A549 (cell line): ENCODE data around the gene KRT33B. TPM values are rescaled to one million over a fixed set of nuclear protein-coding genes. Genes with fewer than 3 reads are reported as not detected.
A peak's percentile ranks its signal among the peaks of the same experiment; 100 is the strongest.

ENCODE experiments used
- ATAC-seq, 2 experiments: fragments of 200-7000 bp in 1 of 2; fragments of >200 bp in 1 of 2; cut with Nextera tagmentation in 1 of 2; cut with Tn5 transposase in 1 of 2; 3 replicates each; pipeline versions ENCODE4 v1.8.0 to v1.9.1; 2018 to 2020; ENCODE audit warnings: mild to moderate bottlenecking in 1 of 2, moderate library complexity in 1 of 2
- CTCF ChIA-PET: fragments of 300-600 bp; sonication (Branson Sonifier 250); formaldehyde crosslinking; extraction: SDS; loops from one replicate; lab custom pipeline; 2021; ENCODE audit warnings: antibody characterized with exemption, inconsistent platforms; lab: Yijun Ruan, JAX
- POLR2A ChIA-PET: fragments of 350-600 bp; formaldehyde crosslinking; extraction: SDS; loops from one replicate; lab custom pipeline; 2021; ENCODE audit warnings: antibody characterized with exemption, inconsistent platforms; lab: Yijun Ruan, JAX
- DNase-seq, 2 experiments: peaks; one replicate each; pipeline versions ENCODE4 v3.0.0 to v3.0.0-alpha.2; 2011 to 2016; ENCODE audit warnings: low read depth in 1 of 2, low spot score in 1 of 2
- FAIRE-seq: peaks from 2 replicates; lab custom pipeline; 2011; peaks lifted over from hg19 to GRCh38; lab: Jason Lieb, UNC
- H3K27ac ChIP-seq, 2 experiments: fragments of >200 bp; sonication (Bioruptor Twin); formaldehyde crosslinking; 3 replicates each; pipeline ENCODE4 v1.5.1; 2016 to 2017
- H3K4me1 ChIP-seq: fragments of >200 bp; sonication (Bioruptor Twin); formaldehyde crosslinking; 3 replicates; pipeline ENCODE4 v1.6.1; 2016
- H3K4me2 ChIP-seq: fragments of >200 bp; sonication (Bioruptor Twin); formaldehyde crosslinking; 3 replicates; pipeline ENCODE4 v1.6.1; 2016
- H3K4me3 ChIP-seq: fragments of >200 bp; sonication (Bioruptor Twin); formaldehyde crosslinking; 3 replicates; pipeline ENCODE4 v1.5.1; 2016
- H3K9me3 ChIP-seq: fragments of >200 bp; sonication (Bioruptor Twin); formaldehyde crosslinking; 3 replicates; pipeline ENCODE4 v1.6.1; 2016
- CBX8 ChIP-seq: fragments of 200-600 bp; sonication (generic); IDR thresholded peaks from 2 replicates; pipeline ENCODE4 v1.6.1; 2016
- CHD4 ChIP-seq: fragments of 200-600 bp; sonication (generic); IDR thresholded peaks from 2 replicates; pipeline ENCODE4 v1.6.1; 2016; ENCODE audit warnings: antibody characterized with exemption, mild to moderate bottlenecking, borderline replicate concordance
- CTCF ChIP-seq: fragments of >200 bp; sonication (Bioruptor Twin); formaldehyde crosslinking; IDR thresholded peaks from 3 replicates; pipeline ENCODE4 v1.5.1; 2016
- EHMT2 ChIP-seq: fragments of 200-600 bp; sonication (generic); IDR thresholded peaks from 2 replicates; pipeline ENCODE4 v1.6.1; 2016; ENCODE audit warnings: antibody characterized with exemption, low read depth, mild to moderate bottlenecking, moderate library complexity
- EP300 ChIP-seq, 2 experiments: fragments of >200 bp; sonication (Bioruptor Twin); formaldehyde crosslinking; IDR thresholded peaks; 2 replicates in 1 of 2; 3 replicates in 1 of 2; pipeline ENCODE4 v1.6.1; 2016 to 2017
- FOSL2 ChIP-seq, 2 experiments: fragments of 450-650 bp in 1 of 2; fragments of >200 bp in 1 of 2; sonication (Bioruptor Twin) in 1 of 2; formaldehyde crosslinking; IDR thresholded peaks; 2 replicates each; pipeline versions ENCODE4 v1.5.0 to v1.6.1; 2016 to 2020; ENCODE audit warnings: mild to moderate bottlenecking in 1 of 2, moderate library complexity in 1 of 2
- HMGXB4 ChIP-seq: fragments of 250-450 bp; sonication (Bioruptor Pico); IDR thresholded peaks from 2 replicates; pipeline ENCODE4 v1.5.0; 2021; ENCODE audit warnings: mild to moderate bottlenecking, moderate library complexity, borderline replicate concordance
- HOXB13 ChIP-seq: fragments of 250-450 bp; sonication (Bioruptor Pico); IDR thresholded peaks from 2 replicates; pipeline ENCODE4 v1.5.0; 2020; ENCODE audit warnings: low read depth, mild to moderate bottlenecking, moderate library complexity
- HOXB5 ChIP-seq: fragments of 250-450 bp; sonication (Bioruptor Pico); IDR thresholded peaks from 2 replicates; pipeline ENCODE4 v1.5.0; 2020; ENCODE audit warnings: mild to moderate bottlenecking, moderate library complexity
- JUNB ChIP-seq: fragments of >200 bp; sonication (Bioruptor Twin); formaldehyde crosslinking; IDR thresholded peaks from 2 replicates; pipeline ENCODE4 v1.6.1; 2016
- MAX ChIP-seq: IDR thresholded peaks from 2 replicates; pipeline ENCODE4 v1.6.1; 2012
- MAZ ChIP-seq: fragments of 150-350 bp; IDR thresholded peaks from 2 replicates; pipeline ENCODE4 v1.6.1; 2014; ENCODE audit warnings: antibody characterized with exemption, low read depth, low read length, borderline replicate concordance
- POLR2A ChIP-seq: IDR thresholded peaks from 2 replicates; pipeline ENCODE4 v1.6.1; 2012; ENCODE audit warnings: mild to moderate bottlenecking, low read length
- POLR2AphosphoS2 ChIP-seq: conservative IDR thresholded peaks from 2 replicates; pipeline ENCODE4 v1.6.1; 2012; ENCODE audit warnings: low read length, improper control_type of control experiment, inconsistent platforms
- RAD21 ChIP-seq, 2 experiments: fragments of >200 bp in 1 of 2; sonication (Bioruptor Twin) in 1 of 2; formaldehyde crosslinking in 1 of 2; IDR thresholded peaks in 1 of 2; conservative IDR thresholded peaks in 1 of 2; 2 replicates in 1 of 2; 3 replicates in 1 of 2; pipeline ENCODE4 v1.6.1; 2012 to 2018; ENCODE audit warnings: inconsistent platforms in 1 of 2
- RCOR1 ChIP-seq: fragments of 150-350 bp; IDR thresholded peaks from 2 replicates; pipeline ENCODE4 v1.6.1; 2014; ENCODE audit warnings: antibody characterized with exemption, low read length, low read depth
- REST ChIP-seq: fragments of 200-600 bp; sonication (generic); IDR thresholded peaks from 2 replicates; pipeline ENCODE4 v1.6.1; 2016; ENCODE audit warnings: antibody characterized with exemption, mild to moderate bottlenecking, moderate library complexity
- SMC3 ChIP-seq: fragments of >200 bp; sonication (Bioruptor Twin); formaldehyde crosslinking; IDR thresholded peaks from 3 replicates; pipeline ENCODE4 v1.6.1; 2018; ENCODE audit warnings: inconsistent platforms
- SREBF2 ChIP-seq: fragments of 450-650 bp; IDR thresholded peaks from 2 replicates; pipeline ENCODE4 v1.6.1; 2014; ENCODE audit warnings: mild to moderate bottlenecking, moderate library complexity
- TP53 ChIP-seq: fragments of 250-450 bp; sonication (Bioruptor Pico); IDR thresholded peaks from 2 replicates; pipeline ENCODE4 v1.5.0; 2021; ENCODE audit warnings: mild to moderate bottlenecking, moderate library complexity
- ZNF302 ChIP-seq: fragments of 250-450 bp; sonication (Bioruptor Pico); IDR thresholded peaks from 2 replicates; pipeline ENCODE4 v1.9.0; 2021; ENCODE audit warnings: inconsistent platforms, mild to moderate bottlenecking, moderate library complexity
- WGBS: methylation state at CpG from one replicate; pipeline ENCODE4 v1.1.6; 2017; ENCODE audit errors: missing lambda C conversion rate; 5-methylcytosine and 5-hydroxymethylcytosine counted together
- polyA plus RNA-seq, 4 experiments: library from polyadenylated mRNA; depleted of rRNA in 3 of 4; stranded (reverse); fragments of >200 nt; fragmentation: RNase III in 1 of 4; extraction: RNeasy Plus Mini Kit Qiagen cat#74134 plus additional on column Dnase treatment in 1 of 4; gene quantifications; 2 replicates in 3 of 4; 3 replicates in 1 of 4; pipeline ENCODE4 v1.2.3, GENCODE V29; 2011 to 2017

Gene KRT33B
- polyA plus RNA-seq, 2 of the 4 experiments (the other 2 are of a cell fraction), result 0.05 TPM; not detected in 1

- TF ChIP-seq TP53 (CRISPR knock-in tag), result no peak
- no peak for TF ChIP-seq RCOR1
- TF ChIP-seq EHMT2, result no peak
- no peak for TF ChIP-seq ZNF302 (CRISPR knock-in tag)
- TF ChIP-seq CHD4, result no peak
- TF ChIP-seq CBX8, result no peak
- no peak for TF ChIP-seq REST
- H3K4me1 ChIP-seq, result no peaks in the 10 kb centered on the region
- ChIA-PET CTCF (interaction anchor here (0.9 to 5.5 kb wide), 12 partner anchors 10 to 475 kb away, joined by 3 to 40 read pairs (median 10); partner anchors contain the start of gene KRTAP16-1), POLR2A (no interaction called here)
- H3K4me2 ChIP-seq, result no peak overlapping the region
- H3K4me3 ChIP-seq, result no peak overlapping the region
- H3K9me3 ChIP-seq, result no peaks in the 10 kb centered on the region
- 58% methylated on average over 7 of the region's 7 CpGs for WGBS
- FAIRE-seq, result no peak
- no peak overlapping the region for H3K27ac ChIP-seq
- no peak for DNase-seq
- no peak for ATAC-seq
These were observed 38.0 kb downstream of the KRT33B start for GRCh38 chr17:41331606-41332005.

- Histone ChIP-seq H3K9me3 (no peaks in the 10 kb centered on the region), H3K4me2 (no peak overlapping the region), H3K27ac (peak overlapping the region in 1 of 2 experiments; percentile 44; a peak in 1 of 6 replicates), H3K4me1 (no peaks in the 10 kb centered on the region), H3K4me3 (no peak overlapping the region)
- ATAC-seq (peak; percentile 75 to 95), FAIRE-seq (peak; percentile 86), DNase-seq (peak; percentile 78 to 79)
- ChIA-PET CTCF (interaction anchor here (0.6 to 5.5 kb wide), 56 partner anchors 7 to 727 kb away, joined by 3 to 40 read pairs (median 4); partner anchors contain the start of genes KRTAP16-1, KRTAP17-1 and KRTAP29-1), POLR2A (interaction anchor here (0.6 to 1.0 kb wide), 3 partner anchors 219 to 425 kb away, joined by 3 to 9 read pairs (median 5); no protein-coding TSS in a partner anchor)
- TF ChIP-seq CHD4 (no peak), SMC3 (peak; percentile 89), MAX (peak; percentile 65), MAZ (0 out of 2 replicates have a peak, but pooled peaks have one; percentile 26), CTCF (peak; percentile 73), HOXB13 (CRISPR knock-in tag) (no peak), RAD21 (conservative IDR thresholded peaks at IDR 0.05 in 1 of 2, IDR thresholded peaks at IDR 0.05 in 1 of 2) (peak; percentile 88 to 95)
- 39% methylated on average over 11 of the region's 13 CpGs for WGBS
These were observed 40.2 kb downstream of the KRT33B start for GRCh38 chr17:41329279-41329948.

GRCh38 chr17:41328207-41328606 lies 41.4 kb downstream of the KRT33B start:
- Histone ChIP-seq H3K4me2 (no peak overlapping the region), H3K4me3 (no peak overlapping the region)
- TF ChIP-seq HMGXB4 (CRISPR knock-in tag), result no peak
- no peak for TF ChIP-seq FOSL2 (IDR thresholded peaks at IDR 0.05)
- TF ChIP-seq FOSL2 (CRISPR knock-in tag; IDR thresholded peaks at IDR 0.05), result no peak
- no peak for TF ChIP-seq HOXB13 (CRISPR knock-in tag)
- no peak for TF ChIP-seq EP300 (IDR thresholded peaks at IDR 0.05)
- no peak for TF ChIP-seq JUNB
- no peak for TF ChIP-seq POLR2A
- TF ChIP-seq POLR2AphosphoS2, result no peak
- TF ChIP-seq ZNF302 (CRISPR knock-in tag), result no peak
- no peak for TF ChIP-seq RAD21 (conservative IDR thresholded peaks at IDR 0.05 in 1 of 2, IDR thresholded peaks at IDR 0.05 in 1 of 2)
- TF ChIP-seq SREBF2, result no peak
- no peak for TF ChIP-seq HOXB5
- TF ChIP-seq, all 56 proteins: peak for 0
- POLR2A ChIA-PET, result no interaction called here
- DNase-seq (no peak), ATAC-seq (no peak), FAIRE-seq (no peak)
- CTCF ChIA-PET, result interaction anchor here (0.8 to 5.3 kb wide), 25 partner anchors 10 to 525 kb away, joined by 3 to 40 read pairs (median 9); partner anchors contain the start of gene KRTAP17-1
- no peaks in the 10 kb centered on the region for H3K9me3 ChIP-seq
- no peak overlapping the region for H3K27ac ChIP-seq
- H3K4me1 ChIP-seq, result no peaks in the 10 kb centered on the region
- WGBS, result 89% methylated on average over 7 of the region's 7 CpGs
